HepG2 (cell line): Measurements from ENCODE around the gene YPEL3. TPM values are rescaled to one million over a fixed set of nuclear protein-coding genes. Genes with fewer than 3 reads are reported as not detected.

ENCODE experiments used
- DNMT3B ChIP-seq: conservative IDR thresholded peaks from 2 replicates; pipeline ENCODE4 v1.6.1; 2016; ENCODE audit warnings: missing biosample characterization, control low read depth
- EEA1 ChIP-seq: sonication (generic); formaldehyde crosslinking; IDR thresholded peaks from 2 replicates; pipeline ENCODE4 v1.5.1; 2020; ENCODE audit warnings: mild to moderate bottlenecking, missing genetic modification reagents, borderline replicate concordance
- ELF4 ChIP-seq: sonication (generic); formaldehyde crosslinking; IDR thresholded peaks from 2 replicates; pipeline ENCODE4 v1.5.0; 2020; ENCODE audit warnings: missing genetic modification reagents, mild to moderate bottlenecking, moderate library complexity, borderline replicate concordance
- GLI4 ChIP-seq: sonication (generic); formaldehyde crosslinking; IDR thresholded peaks from 2 replicates; pipeline ENCODE4 v1.5.1; 2020; ENCODE audit warnings: missing genetic modification reagents, mild to moderate bottlenecking, moderate library complexity, borderline replicate concordance
- KAT8 ChIP-seq: IDR thresholded peaks from 2 replicates; pipeline ENCODE4 v1.6.1; 2016; ENCODE audit warnings: missing genetic modification reagents, missing compliant biosample characterization
- KLF16 ChIP-seq, 2 experiments: sonication (generic) in 1 of 2; formaldehyde crosslinking in 1 of 2; IDR thresholded peaks; 2 replicates each; pipeline versions ENCODE4 v1.6.1 to v1.8.0; 2016 to 2023; ENCODE audit warnings: missing genetic modification reagents in 2 of 2, missing compliant biosample characterization in 1 of 2
- MAFF ChIP-seq: IDR thresholded peaks from 2 replicates; pipeline ENCODE4 v1.6.1; 2011; ENCODE audit warnings: low read depth, low read length, improper control_type of control experiment
- NCOA2 ChIP-seq: sonication (generic); formaldehyde crosslinking; IDR thresholded peaks from 2 replicates; pipeline ENCODE4 v1.8.0; 2022; ENCODE audit warnings: inconsistent platforms
- NFKB2 ChIP-seq: sonication (generic); formaldehyde crosslinking; IDR thresholded peaks from 2 replicates; pipeline ENCODE4 v1.4.0; 2020; ENCODE audit warnings: missing genetic modification reagents, borderline replicate concordance
- NONO ChIP-seq, 2 experiments: fragments of 450-650 bp in 1 of 2; sonication (generic) in 1 of 2; formaldehyde crosslinking in 1 of 2; IDR thresholded peaks in 1 of 2; conservative IDR thresholded peaks in 1 of 2; 2 replicates each; pipeline versions ENCODE4 v1.6.1 to v1.8.0; 2017 to 2022; ENCODE audit warnings: mild to moderate bottlenecking in 1 of 2, missing genetic modification reagents in 1 of 2, moderate library complexity in 1 of 2
- SYNCRIP ChIP-seq: fragments of 200-400 bp; formaldehyde crosslinking; IDR thresholded peaks from 2 replicates; pipeline ENCODE4 v1.6.1; 2018; ENCODE audit warnings: mild to moderate bottlenecking, low read depth, low read length; ENCODE audit not compliant: insufficient read depth
- TCF12 ChIP-seq, 2 experiments: fragments of 450-650 bp in 1 of 2; sonication (generic) in 1 of 2; formaldehyde crosslinking in 1 of 2; IDR thresholded peaks; 2 replicates each; pipeline versions ENCODE4 v1.6.1 to v1.8.0; 2017 to 2022; ENCODE audit warnings: antibody characterized with exemption in 1 of 2, mild to moderate bottlenecking in 1 of 2, missing genetic modification reagents in 1 of 2, moderate library complexity in 1 of 2
- TOPORS ChIP-seq: sonication (generic); formaldehyde crosslinking; IDR thresholded peaks from 2 replicates; pipeline ENCODE4 v1.8.0; 2023; ENCODE audit warnings: mild to moderate bottlenecking, missing genetic modification reagents
- ZNF563 ChIP-seq: sonication (generic); formaldehyde crosslinking; IDR thresholded peaks from 2 replicates; pipeline ENCODE4 v1.8.0; 2022; ENCODE audit warnings: mild to moderate bottlenecking, moderate library complexity, missing genetic modification reagents
- ZNF564 ChIP-seq: sonication (generic); formaldehyde crosslinking; IDR thresholded peaks from 2 replicates; pipeline ENCODE4 v1.8.1; 2023; ENCODE audit warnings: mild to moderate bottlenecking, missing genetic modification reagents
- ZNF572 ChIP-seq: sonication (generic); formaldehyde crosslinking; IDR thresholded peaks from 2 replicates; pipeline ENCODE4 v1.5.1; 2020; ENCODE audit warnings: mild to moderate bottlenecking, missing genetic modification reagents
- ZSCAN20 ChIP-seq: sonication (generic); formaldehyde crosslinking; IDR thresholded peaks from 2 replicates; pipeline ENCODE4 v1.4.0; 2020; ENCODE audit warnings: missing genetic modification reagents, mild to moderate bottlenecking, borderline replicate concordance
- polyA plus RNA-seq, 8 experiments: library from polyadenylated mRNA; depleted of rRNA in 3 of 8; stranded (reverse) in 7 of 8; unstranded in 1 of 8; fragments of >200 nt; fragmentation: Illumina TruSeq in 4 of 8; extraction: Trizol in 4 of 8; gene quantifications; 2 replicates each; pipeline versions ENCODE4 v1.2.1 to v1.2.3, GENCODE V29; 2011 to 2016; ENCODE audit warnings: low read depth in 4 of 8, missing spikeins in 1 of 8, mixed read lengths in 1 of 8; ENCODE audit not compliant: insufficient read depth in 1 of 8
- total RNA-seq, 5 experiments: library from RNA; depleted of rRNA; stranded (reverse); fragments of >200 nt; fragmentation: Illumina TruSeq; extraction: Trizol; gene quantifications; 2 replicates each; pipeline ENCODE4 v1.2.3, GENCODE V29; 2016; ENCODE audit warnings: low read depth in 1 of 5
- TF ChIP-seq, protein P1 (sequence below): sonication (generic); formaldehyde crosslinking; IDR thresholded peaks from 2 replicates; pipeline ENCODE4 v1.5.1; 2020; ENCODE audit warnings: mild to moderate bottlenecking, missing genetic modification reagents, borderline replicate concordance
- TF ChIP-seq, protein P2 (sequence below), 2 experiments: fragments of 450-650 bp in 1 of 2; sonication (generic) in 1 of 2; formaldehyde crosslinking in 1 of 2; IDR thresholded peaks; 2 replicates each; pipeline versions ENCODE4 v1.6.1 to v1.8.0; 2016 to 2022; ENCODE audit warnings: antibody characterized with exemption in 1 of 2, mild to moderate bottlenecking in 1 of 2, missing genetic modification reagents in 1 of 2

YPEL3 gene
- total and polyA plus RNA-seq, 2 of the 13 experiments (the other 11 are each of a cell fraction or from before 2014, with no cell fraction given): 5.4 to 47.0 TPM

DNA sequence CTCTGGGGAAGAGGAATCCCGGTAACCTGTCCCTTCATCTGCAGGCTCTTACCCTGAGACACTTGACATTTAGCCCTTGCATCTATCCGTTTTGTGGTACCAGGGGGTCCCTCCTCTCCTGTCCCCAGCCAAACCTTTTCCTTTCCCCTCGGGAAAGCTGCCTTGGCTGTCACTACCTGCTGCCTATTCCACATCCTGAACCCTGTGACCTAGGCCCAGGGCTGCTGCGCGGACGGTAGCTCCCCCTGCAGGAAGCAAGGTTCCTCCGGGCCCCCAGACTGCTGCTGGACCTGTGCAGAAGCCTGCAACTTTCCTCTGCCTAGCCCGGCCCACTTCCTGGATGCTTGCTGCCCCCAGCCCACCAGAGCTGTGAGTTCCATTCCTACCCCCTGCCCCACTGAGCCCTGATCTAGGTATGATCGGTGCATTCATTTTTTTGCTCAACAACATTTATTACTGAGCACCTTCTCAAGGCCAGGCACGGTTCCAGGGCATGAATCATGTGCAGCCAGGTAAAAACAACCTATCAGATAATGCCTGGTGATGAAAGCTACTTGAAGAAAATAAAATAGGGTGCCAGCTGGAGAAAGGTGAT lies 41.0 kb downstream of the YPEL3 start (continued):
- TF ChIP-seq, protein P1, sequence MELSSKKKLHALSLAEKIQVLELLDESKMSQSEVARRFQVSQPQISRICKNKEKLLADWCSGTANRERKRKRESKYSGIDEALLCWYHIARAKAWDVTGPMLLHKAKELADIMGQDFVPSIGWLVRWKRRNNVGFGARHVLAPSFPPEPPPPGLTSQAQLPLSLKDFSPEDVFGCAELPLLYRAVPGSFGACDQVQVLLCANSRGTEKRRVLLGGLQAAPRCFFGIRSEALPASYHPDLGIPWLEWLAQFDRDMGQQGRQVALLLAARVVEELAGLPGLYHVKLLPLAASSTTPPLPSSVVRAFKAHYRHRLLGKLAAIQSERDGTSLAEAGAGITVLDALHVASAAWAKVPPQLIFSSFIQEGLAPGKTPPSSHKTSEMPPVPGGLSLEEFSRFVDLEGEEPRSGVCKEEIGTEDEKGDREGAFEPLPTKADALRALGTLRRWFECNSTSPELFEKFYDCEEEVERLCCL (CRISPR knock-in tag): no peak
- TF ChIP-seq ZNF564 (CRISPR knock-in tag): no peak
- TF ChIP-seq NFKB2 (CRISPR knock-in tag): 0 out of 2 replicates have a peak, but pooled peaks have one; percentile 40
- no peak for TF ChIP-seq ZSCAN20 (CRISPR knock-in tag)
- no peak for TF ChIP-seq TCF12 (IDR thresholded peaks at IDR 0.05)
- no peak for TF ChIP-seq TCF12 (CRISPR knock-in tag; IDR thresholded peaks at IDR 0.05)
- peak in 1 of 2 experiments; percentile 61; a peak in 1 of 4 replicates for TF ChIP-seq KLF16 (CRISPR knock-in tag; IDR thresholded peaks at IDR 0.05)
- no peak for TF ChIP-seq GLI4 (CRISPR knock-in tag)
- TF ChIP-seq, protein P2, sequence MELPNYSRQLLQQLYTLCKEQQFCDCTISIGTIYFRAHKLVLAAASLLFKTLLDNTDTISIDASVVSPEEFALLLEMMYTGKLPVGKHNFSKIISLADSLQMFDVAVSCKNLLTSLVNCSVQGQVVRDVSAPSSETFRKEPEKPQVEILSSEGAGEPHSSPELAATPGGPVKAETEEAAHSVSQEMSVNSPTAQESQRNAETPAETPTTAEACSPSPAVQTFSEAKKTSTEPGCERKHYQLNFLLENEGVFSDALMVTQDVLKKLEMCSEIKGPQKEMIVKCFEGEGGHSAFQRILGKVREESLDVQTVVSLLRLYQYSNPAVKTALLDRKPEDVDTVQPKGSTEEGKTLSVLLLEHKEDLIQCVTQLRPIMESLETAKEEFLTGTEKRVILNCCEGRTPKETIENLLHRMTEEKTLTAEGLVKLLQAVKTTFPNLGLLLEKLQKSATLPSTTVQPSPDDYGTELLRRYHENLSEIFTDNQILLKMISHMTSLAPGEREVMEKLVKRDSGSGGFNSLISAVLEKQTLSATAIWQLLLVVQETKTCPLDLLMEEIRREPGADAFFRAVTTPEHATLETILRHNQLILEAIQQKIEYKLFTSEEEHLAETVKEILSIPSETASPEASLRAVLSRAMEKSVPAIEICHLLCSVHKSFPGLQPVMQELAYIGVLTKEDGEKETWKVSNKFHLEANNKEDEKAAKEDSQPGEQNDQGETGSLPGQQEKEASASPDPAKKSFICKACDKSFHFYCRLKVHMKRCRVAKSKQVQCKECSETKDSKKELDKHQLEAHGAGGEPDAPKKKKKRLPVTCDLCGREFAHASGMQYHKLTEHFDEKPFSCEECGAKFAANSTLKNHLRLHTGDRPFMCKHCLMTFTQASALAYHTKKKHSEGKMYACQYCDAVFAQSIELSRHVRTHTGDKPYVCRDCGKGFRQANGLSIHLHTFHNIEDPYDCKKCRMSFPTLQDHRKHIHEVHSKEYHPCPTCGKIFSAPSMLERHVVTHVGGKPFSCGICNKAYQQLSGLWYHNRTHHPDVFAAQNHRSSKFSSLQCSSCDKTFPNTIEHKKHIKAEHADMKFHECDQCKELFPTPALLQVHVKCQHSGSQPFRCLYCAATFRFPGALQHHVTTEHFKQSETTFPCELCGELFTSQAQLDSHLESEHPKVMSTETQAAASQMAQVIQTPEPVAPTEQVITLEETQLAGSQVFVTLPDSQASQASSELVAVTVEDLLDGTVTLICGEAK (IDR thresholded peaks at IDR 0.05): no peak
- TF ChIP-seq, protein P2 (CRISPR knock-in tag; IDR thresholded peaks at IDR 0.05): no peak
- no peak for TF ChIP-seq TOPORS (CRISPR knock-in tag)
- TF ChIP-seq ZNF572 (CRISPR knock-in tag): 0 out of 2 replicates have a peak, but pooled peaks have one; percentile 61
- TF ChIP-seq EEA1: no peak
- TF ChIP-seq NONO (IDR thresholded peaks at IDR 0.05): no peak
- no peak for TF ChIP-seq NONO (CRISPR knock-in tag; conservative IDR thresholded peaks at IDR 0.05)
- no peak for TF ChIP-seq ELF4 (CRISPR knock-in tag)
- no peak for TF ChIP-seq DNMT3B (CRISPR knock-in tag)
- no peak; the same call in 1 of the 2 replicates for TF ChIP-seq NCOA2 (CRISPR knock-in tag)
- TF ChIP-seq SYNCRIP: no peak
- TF ChIP-seq KAT8 (CRISPR knock-in tag): peak; percentile 40; the same call in 1 of the 2 replicates
- TF ChIP-seq ZNF563 (CRISPR knock-in tag): no peak
- no peak for TF ChIP-seq MAFF
